ENCODE data around the gene TDRD5. TPM values are rescaled to one million over a fixed set of nuclear protein-coding genes. Genes with fewer than 3 reads are reported as not detected.

The TDRD5 gene
- total RNA-seq, 4 donors from 2014 or later, result 0.76 TPM; not detected in 3

GRCh38 chr1:179714623-179715022, 123.0 kb downstream of the TDRD5 start:
- no peak for DNase-seq

GRCh38 chr1:179719272-179719671, 127.6 kb downstream of the TDRD5 start:
- intact Hi-C loops (cut with DNase I; ENCODE audit: low total_unique reads), result no loop called here
- no peak for TF ChIP-seq CTCF (IDR thresholded peaks at IDR 0.05)
- Histone ChIP-seq H3K27ac (no peak overlapping the region), H3K36me3 (no peaks in the 10 kb centered on the region), H3K4me3 (no peak overlapping the region), H3K4me1 (no peaks in the 10 kb centered on the region), H3K9me3 (peaks cover 0 to 12% of the 10 kb centered on the region in 2 donors), H3K27me3 (no peaks in the 10 kb centered on the region)
- DNase-seq, result no peak

More at GRCh38 chr1:179714623-179715022, 123.0 kb downstream of the TDRD5 start:
- Histone ChIP-seq H3K9me3 (peaks cover 0 to 15% of the 10 kb centered on the region in 2 donors), H3K36me3 (no peaks in the 10 kb centered on the region), H3K27me3 (no peaks in the 10 kb centered on the region), H3K4me1 (no peaks in the 10 kb centered on the region), H3K4me3 (no peak overlapping the region), H3K27ac (no peak overlapping the region)
- intact Hi-C loops (cut with DNase I; ENCODE audit: low total_unique reads), result no loop called here
- no peak for TF ChIP-seq POLR2A (IDR thresholded peaks at IDR 0.05)
- no peak for TF ChIP-seq CTCF (IDR thresholded peaks at IDR 0.05)

GRCh38 chr1:179728271-179728670, 136.6 kb downstream of the TDRD5 start:
- intact Hi-C loops (cut with DNase I; ENCODE audit: low total_unique reads), result no loop called here
- TF ChIP-seq CTCF (IDR thresholded peaks at IDR 0.05) (no peak), POLR2A (IDR thresholded peaks at IDR 0.05) (no peak)
- no peak overlapping the region for H3K4me3 ChIP-seq
- DNase-seq, result no peak
- H3K27me3 ChIP-seq, result no peaks in the 10 kb centered on the region
- no peaks in the 10 kb centered on the region for H3K9me3 ChIP-seq
- H3K27ac ChIP-seq, result no peak overlapping the region
- H3K4me1 ChIP-seq, result no peaks in the 10 kb centered on the region
- H3K36me3 ChIP-seq, result no peaks in the 10 kb centered on the region

- Histone ChIP-seq H3K9me3 (no peaks in the 10 kb centered on the region), H3K27me3 (no peaks in the 10 kb centered on the region), H3K36me3 (no peaks in the 10 kb centered on the region), H3K4me1 (no peaks in the 10 kb centered on the region), H3K4me3 (no peak overlapping the region), H3K27ac (no peak overlapping the region)
- no peak for DNase-seq
- intact Hi-C loops (cut with DNase I; ENCODE audit: low total_unique reads), result no loop called here
- TF ChIP-seq POLR2A (IDR thresholded peaks at IDR 0.05), result no peak
- TF ChIP-seq CTCF (IDR thresholded peaks at IDR 0.05), result no peak
Observed at GRCh38 chr1:179729881-179730280, 138.2 kb downstream of the TDRD5 start.

- Histone ChIP-seq H3K4me1 (no peaks in the 10 kb centered on the region), H3K9me3 (no peaks in the 10 kb centered on the region), H3K36me3 (no peaks in the 10 kb centered on the region), H3K27me3 (no peaks in the 10 kb centered on the region), H3K27ac (no peak overlapping the region), H3K4me3 (no peak overlapping the region)
- TF ChIP-seq POLR2A (IDR thresholded peaks at IDR 0.05), result no peak
- TF ChIP-seq CTCF (IDR thresholded peaks at IDR 0.05), result no peak
- DNase-seq, result no peak
- intact Hi-C loops (cut with DNase I; ENCODE audit: low total_unique reads), result no loop called here
Observed at GRCh38 chr1:179731643-179732042, 140.0 kb downstream of the TDRD5 start.

Small RNA genes lying within 50 kb of the gene (small RNA-seq; reads per million reads assigned to genes)
- not detected for gene RNU5F-2P

Other genes with a start within 250 kb of the TDRD5 start
- 1 to 10 TPM in 1 of 4 donors, under 1 TPM in 2, not detected in 1; 0.34 to 1.8 (median 0.55) TPM for gene AXDND1, start 225.9 kb upstream of the TDRD5 start, total RNA-seq
- gene NPHS2, start 15.9 kb upstream of the TDRD5 start, total RNA-seq, result not detected
- under 1 TPM in 1 of 4 donors, not detected in 3; 0.21 TPM for gene FAM163A, start 151.5 kb downstream of the TDRD5 start, total RNA-seq